ENCODE data around the gene INPP4B.
"Not testable (repeated sequence)": the region's sequence is repeated elsewhere in the genome, so short reads cannot be mapped to it uniquely, and the experiment has no call there.

INPP4B gene

GRCh38 chr4:142663828-142664227 lies 182.3 kb downstream of the INPP4B start:
- no peak for FAIRE-seq

GRCh38 chr4:142660728-142661127 lies 185.4 kb downstream of the INPP4B start:
- FAIRE-seq, result no peak

- no peak for FAIRE-seq
Measured at GRCh38 chr4:142656178-142656577, 189.9 kb downstream of the INPP4B start.

- no peak for FAIRE-seq
Measured at GRCh38 chr4:142648378-142648777, 197.7 kb downstream of the INPP4B start.

GRCh38 chr4:142645475-142646108 lies 200.5 kb downstream of the INPP4B start:
- no peak for FAIRE-seq

GRCh38 chr4:142644628-142645027 lies 201.5 kb downstream of the INPP4B start:
- FAIRE-seq, result not testable (repeated sequence)

GRCh38 chr4:142637614-142638013 lies 208.5 kb downstream of the INPP4B start:
- FAIRE-seq, result no peak

GRCh38 chr4:142631836-142632235 lies 214.3 kb downstream of the INPP4B start:
- no peak for FAIRE-seq

- no peak for FAIRE-seq
Measured at GRCh38 chr4:142615324-142615665, 230.8 kb downstream of the INPP4B start.

GRCh38 chr4:142614621-142615323 lies 231.3 kb downstream of the INPP4B start:
- FAIRE-seq, result peak; percentile 74

- FAIRE-seq, result no peak
Measured at GRCh38 chr4:142607976-142608375, 238.1 kb downstream of the INPP4B start.

GRCh38 chr4:142600952-142601351 lies 245.1 kb downstream of the INPP4B start:
- FAIRE-seq, result peak; percentile 6

GRCh38 chr4:142598132-142598531 lies 248.0 kb downstream of the INPP4B start:
- no peak for FAIRE-seq

- no peak for FAIRE-seq
Measured at GRCh38 chr4:142596595-142596994, 249.5 kb downstream of the INPP4B start.

- no peak for FAIRE-seq
Measured at GRCh38 chr4:142596121-142596520, 250.0 kb downstream of the INPP4B start.

- no peak for FAIRE-seq
Measured at GRCh38 chr4:142595222-142595871, 250.8 kb downstream of the INPP4B start.

- no peak for FAIRE-seq
Measured at GRCh38 chr4:142585411-142585810, 260.7 kb downstream of the INPP4B start.

- FAIRE-seq, result no peak
Measured at GRCh38 chr4:142583708-142584107, 262.4 kb downstream of the INPP4B start.

GRCh38 chr4:142582340-142582739 lies 263.8 kb downstream of the INPP4B start:
- FAIRE-seq, result no peak

- FAIRE-seq, result no peak
Measured at GRCh38 chr4:142581881-142582280, 264.2 kb downstream of the INPP4B start.

GRCh38 chr4:142579443-142579842 lies 266.7 kb downstream of the INPP4B start:
- no peak for FAIRE-seq

GRCh38 chr4:142574306-142574705 lies 271.8 kb downstream of the INPP4B start:
- no peak for FAIRE-seq

GRCh38 chr4:142572071-142572470 lies 274.0 kb downstream of the INPP4B start:
- no peak for FAIRE-seq

Data from G401.6 (cell line).